NOMO-1 treated with dmso at 0.1 percent for 144 hours (cell line): ENCODE results near the gene SLIT1.
"Not testable (repeated sequence)": the region's sequence is repeated elsewhere in the genome, so short reads cannot be mapped to it uniquely, and the experiment has no call there.

Source experiments
- DNase-seq: peaks from one replicate; lab custom pipeline; 2025; ENCODE audit not compliant: unreplicated experiment; lab: John Stamatoyannopoulos, UW

The SLIT1 gene

DNA sequence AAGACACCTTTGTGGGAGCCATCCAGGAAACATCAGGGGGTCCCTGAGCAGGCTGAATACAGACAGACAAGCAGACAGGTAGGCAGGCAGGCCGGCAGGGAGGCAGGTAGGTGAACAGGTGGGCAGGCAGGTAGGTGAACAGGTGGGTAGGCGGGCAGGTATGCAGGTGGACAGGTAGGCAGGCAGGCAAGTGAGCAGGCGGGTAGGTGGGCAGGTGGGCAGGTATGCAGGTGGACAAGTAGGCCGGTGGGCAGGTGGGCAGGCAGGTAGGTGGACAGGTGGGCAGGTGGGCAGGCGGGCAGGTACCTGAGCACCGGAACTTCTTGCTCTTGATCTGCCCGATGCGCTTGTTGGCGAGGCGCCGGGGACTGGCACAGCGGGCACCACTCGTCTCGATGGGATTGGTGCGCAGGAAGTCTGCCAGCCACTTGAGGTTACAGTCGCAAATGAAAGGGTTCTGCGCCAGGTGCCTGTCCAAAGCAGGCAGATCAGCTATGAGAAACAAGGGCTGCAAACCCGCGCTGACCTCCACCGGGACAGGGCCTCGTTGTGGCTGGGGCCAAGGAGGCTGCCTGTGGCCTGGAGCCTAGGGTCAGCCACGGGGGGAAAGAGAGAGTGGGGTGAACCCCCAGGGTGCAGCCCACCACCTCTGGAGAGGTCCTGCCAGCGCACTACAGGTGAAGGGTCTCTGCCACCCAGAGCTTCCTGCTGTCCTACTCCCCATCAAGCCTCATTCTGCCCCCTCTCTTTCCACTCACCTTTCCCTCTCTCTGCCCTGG lies 136.9 kb downstream of the SLIT1 start:
- no peak for DNase-seq

DNA sequence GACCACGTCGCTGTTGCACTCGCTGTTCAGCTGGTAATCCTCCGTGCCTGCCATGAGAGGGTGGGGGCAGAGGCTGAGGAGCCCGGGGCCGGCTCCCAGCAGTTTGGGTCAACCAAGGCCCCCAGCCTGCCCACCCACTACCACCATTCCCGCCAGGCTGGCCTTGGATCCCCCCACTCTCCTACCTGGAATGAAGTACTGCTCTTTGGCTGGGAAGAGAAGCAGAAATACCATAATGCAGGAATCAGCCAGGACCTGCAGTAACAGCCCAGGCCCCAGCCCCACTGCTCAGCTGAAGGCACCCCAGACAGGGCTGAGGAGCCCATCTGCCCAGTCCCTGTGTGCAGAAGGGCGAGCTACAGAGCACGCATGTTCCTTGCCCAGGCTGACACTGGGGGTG lies 138.0 kb downstream of the SLIT1 start:
- DNase-seq, result no peak

DNA sequence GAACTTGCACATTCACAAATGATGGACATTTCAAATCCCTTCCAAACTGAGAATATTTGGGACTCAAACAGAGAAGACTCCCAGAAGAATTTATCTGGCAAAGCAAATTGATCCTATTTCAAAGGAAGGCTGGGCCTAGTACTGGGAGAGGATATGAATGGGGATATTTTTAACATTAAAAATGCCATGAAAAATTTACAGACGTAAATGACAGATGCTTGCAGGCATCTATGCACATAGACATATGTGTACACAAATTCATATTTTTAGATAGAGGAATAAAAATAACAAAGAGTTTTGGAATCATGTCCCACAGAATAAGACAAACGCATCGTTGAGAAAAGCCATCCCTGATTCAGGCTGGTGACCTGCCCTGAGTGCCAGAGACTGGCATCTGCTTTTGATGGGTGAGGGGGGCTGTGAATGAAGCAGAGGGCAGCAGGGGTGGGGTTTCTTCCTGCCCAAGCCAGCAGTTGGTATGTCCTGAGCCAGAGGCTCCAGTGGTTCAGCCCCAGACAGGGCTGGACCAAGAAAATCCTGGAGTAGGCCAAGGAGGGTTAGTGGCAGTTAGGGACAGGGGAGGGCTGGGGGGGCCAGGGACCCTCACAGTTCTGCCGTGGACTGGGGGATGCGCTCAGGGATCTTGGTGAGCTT lies 138.5 kb downstream of the SLIT1 start:
- DNase-seq, result no peak

DNA sequence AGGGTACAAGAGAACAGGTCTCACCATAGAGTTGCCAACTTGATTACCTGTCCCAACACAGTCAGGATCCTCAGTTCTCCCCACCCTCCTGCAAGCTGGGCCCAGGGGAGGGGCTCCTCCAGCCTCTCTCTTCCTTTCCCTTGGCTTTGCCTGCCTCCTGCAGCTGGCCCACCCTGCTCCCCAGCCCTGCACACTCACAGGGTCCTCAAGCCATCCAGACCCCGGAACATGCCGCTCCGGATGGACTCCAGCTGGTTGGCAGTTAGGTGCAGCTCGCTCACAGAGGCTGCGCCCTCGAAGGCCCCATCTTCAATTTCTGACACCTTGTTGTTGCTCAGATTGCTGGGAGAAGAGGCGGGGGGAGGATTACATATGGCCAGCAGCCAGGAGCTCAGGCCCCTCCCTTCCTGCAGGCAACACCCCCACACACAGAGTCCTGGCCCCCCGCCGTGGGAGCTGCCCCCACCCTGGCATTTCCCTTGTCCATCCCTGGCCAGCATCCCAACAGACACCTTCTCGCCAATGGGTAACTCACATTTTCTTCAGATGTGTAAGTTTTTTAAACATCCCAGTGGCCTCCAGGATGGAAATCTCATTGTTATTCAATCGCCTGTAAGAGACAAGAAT lies 139.2 kb downstream of the SLIT1 start:
- DNase-seq, result no peak

DNA sequence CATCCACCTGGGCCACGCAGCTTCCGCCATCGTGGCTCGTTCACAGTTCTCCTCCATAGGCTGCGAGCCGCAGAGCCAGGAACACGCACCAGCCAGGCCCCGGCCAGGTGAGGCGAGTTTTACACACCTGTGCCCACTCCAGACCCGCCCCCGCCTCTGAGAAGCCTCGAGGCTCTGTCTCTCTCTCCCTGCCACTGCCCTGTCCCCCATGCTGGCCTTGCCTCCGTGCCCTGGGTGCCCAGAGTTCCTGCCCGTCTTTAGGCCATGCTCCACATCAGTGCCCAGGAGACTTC lies 142.2 kb downstream of the SLIT1 start:
- DNase-seq, result no peak

DNA sequence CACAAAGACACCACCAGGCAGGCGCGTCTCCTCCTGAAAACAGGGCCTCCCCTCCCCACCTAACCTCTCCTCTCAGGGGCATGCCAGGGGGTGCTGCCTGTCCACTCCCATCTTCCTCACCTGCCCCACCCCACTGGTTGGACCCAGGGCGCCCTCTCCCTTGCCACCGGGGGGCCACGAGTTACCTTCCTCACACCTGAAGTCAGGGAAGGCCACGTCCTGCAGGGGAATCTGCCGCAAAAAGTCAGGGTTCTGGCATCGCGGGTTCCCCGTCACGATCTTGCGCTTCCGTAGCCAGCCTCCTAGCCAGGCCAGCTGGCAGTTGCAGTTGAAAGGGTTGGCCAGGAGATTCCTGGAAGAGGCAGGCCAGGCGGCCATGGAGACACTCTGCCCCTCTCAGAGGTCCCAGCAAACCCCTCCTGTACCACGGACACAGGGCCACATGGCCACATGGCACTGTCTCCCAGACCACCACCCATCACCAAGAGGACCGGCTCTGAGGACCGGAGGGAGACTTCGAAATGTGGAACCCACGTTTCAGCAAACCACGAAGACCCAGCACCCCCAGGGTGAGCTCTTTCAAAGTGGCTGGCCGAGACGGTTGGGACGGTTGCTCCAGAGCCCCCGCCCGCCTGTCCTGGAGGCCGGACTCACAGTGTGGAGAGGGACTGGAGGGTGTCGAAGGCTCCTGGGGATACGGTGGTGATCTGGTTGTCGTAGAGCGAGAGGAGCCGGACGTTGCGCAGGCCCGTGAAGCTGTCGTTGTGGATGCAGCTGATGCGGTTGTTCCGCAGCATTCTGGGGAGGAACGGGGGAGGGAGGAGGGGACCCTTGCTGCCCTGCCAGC lies 142.8 kb downstream of the SLIT1 start:
- no peak for DNase-seq

DNA sequence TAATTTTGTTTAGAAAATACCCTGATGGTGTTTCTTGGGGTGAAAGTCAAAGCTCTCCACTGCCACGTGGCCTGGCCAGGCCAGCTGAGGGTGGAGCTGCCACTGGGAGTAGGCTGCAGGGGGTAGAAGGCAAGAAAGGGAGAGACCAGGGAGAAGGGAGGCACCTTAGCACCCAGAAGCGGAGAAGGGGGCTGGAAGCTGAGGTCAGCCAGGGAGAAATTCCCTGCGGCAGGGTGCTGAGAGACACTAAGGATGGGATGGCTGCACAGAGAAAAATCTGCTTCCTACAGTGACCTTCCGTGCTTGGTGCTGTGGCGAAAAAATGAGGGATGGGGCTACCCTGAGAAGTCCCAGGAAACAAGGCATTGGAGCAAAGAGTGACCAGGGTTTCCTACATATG lies 143.7 kb downstream of the SLIT1 start:
- DNase-seq, result no peak

DNA sequence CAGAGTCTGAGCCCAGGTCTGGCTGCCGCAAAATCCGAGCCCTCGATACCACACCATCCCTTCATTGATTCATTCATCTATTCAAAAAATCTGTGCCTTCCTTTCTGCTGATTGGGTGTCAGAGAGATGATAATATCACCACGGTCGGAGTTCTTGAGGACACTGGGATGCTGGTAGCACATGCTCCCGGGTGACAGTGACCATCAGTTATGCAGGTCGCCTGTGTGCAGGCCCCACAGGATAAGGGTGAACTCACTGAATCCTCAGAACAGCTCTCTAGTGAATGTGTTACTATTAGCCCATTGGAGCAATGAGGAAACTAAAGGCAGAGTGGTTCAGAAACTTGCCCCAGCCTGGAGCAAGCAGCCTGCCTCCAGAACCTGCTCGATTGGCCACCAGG lies 145.1 kb downstream of the SLIT1 start:
- no peak for DNase-seq

DNA sequence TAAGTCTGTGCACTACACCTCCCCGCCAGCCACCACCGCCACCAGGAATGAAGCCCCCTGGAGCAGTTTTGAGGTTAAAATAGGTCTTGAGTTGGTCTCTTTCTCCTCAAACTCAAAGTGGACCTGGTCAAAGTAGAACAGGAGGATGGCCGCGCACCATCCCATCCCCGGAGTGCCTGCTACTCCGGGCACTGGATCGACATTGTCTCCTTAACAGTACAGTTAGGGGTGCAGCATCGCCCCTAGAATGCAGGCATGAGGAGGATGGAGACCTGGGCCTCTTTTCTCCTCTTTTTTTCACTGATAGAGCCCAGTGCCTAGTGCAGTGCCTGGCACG lies 145.5 kb downstream of the SLIT1 start:
- no peak for DNase-seq

DNA sequence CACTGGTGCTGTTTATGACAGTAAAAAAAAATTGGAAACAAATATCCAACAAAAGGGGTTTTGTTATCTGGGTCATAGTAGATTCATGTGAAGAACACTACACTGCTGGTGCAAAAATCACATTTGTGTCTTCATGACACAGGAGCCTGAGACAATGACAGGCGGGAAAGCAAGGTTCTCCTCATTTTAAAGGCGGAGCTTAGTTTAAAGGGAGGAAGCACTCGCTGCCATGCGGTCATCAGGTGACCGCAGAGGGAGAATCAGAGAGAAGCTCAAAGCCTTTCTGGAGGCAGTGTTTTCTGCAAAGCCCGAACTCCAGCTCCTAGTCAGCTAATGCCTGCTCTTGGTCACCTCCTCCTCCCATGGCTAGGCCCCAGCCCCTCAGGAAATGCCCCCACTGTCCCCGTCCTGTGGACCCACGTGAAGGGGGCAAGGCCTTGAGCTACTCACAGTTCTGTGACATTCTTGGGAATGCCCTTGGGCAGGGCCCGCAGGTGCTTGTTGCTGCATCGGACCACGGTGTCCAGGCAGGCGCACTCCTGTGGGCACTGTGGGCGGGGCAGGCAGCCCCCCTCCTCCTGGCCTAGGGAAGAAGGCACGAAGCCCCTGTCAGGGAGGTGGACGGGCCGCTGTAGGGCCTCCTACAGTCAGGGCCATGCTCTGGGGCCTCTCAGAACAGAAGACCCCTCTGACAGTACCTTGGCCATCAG lies 146.1 kb downstream of the SLIT1 start:
- DNase-seq, result no peak

DNA sequence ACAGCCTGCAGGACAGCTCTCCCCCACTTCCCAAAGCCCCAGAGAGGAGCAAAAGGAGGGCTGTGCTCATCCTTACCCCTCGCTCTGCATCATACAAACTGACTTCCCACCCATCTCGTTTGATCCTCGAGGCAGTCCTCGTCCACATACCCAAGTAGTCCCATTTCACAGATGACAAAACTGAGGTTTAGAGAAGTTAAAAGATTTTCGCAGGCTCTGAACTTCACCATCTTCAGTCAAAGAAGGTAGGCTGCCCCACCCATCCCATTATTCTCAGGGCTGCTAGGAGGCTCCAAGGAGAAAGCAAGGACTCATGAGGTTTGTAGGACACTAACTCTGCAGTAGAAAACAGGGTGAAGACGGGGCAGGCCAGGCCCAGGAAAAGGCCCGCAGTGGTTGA lies 147.1 kb downstream of the SLIT1 start:
- DNase-seq, result no peak

DNA sequence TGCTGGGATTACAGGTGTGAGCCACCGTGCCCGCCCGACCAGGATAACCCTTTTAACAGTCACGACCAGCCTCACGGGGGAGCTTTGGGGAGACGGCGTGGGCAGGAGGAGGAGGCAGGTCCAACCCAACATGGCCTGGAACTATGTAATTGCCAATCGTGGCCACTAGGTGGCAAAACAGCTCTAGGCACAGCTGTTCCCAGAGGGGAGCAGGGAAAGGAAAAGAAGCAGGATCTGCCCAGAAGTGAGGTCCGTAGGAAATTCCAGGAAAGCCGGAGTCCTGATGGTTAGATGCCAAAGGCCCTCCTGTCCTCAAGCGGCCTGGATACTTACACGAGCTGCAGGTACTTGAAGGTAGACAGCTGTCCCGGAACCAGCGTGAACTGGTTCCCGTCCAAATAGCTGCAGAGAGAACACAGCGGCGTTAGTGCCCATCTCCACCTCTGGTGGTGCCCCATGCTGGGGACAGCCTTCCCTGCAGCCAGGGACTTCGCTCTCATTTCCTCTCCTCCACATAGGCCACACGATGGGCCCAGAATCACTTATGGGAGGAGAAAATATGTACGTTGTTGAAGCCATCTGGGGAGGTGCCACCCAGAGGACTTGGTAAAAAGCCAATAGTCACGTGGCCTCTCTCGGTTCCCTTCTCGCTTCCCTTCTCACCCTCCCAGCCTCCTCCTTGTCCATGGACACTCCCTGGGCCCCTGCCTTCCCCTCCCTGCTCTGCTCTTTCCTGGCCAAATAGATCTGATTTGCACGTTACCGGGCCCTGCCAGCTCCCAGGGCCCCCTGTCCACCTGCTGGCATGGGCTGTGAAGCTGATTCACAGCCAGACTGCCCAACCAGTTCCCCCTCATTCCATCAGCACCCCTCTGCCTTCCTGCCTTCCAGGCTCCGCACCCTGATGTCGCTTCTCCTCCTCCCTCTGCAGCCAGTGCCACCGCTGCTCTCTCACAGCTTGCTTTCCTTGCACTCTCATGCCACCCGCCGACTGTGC lies 148.1 kb downstream of the SLIT1 start:
- DNase-seq, result peak; percentile 50

DNA sequence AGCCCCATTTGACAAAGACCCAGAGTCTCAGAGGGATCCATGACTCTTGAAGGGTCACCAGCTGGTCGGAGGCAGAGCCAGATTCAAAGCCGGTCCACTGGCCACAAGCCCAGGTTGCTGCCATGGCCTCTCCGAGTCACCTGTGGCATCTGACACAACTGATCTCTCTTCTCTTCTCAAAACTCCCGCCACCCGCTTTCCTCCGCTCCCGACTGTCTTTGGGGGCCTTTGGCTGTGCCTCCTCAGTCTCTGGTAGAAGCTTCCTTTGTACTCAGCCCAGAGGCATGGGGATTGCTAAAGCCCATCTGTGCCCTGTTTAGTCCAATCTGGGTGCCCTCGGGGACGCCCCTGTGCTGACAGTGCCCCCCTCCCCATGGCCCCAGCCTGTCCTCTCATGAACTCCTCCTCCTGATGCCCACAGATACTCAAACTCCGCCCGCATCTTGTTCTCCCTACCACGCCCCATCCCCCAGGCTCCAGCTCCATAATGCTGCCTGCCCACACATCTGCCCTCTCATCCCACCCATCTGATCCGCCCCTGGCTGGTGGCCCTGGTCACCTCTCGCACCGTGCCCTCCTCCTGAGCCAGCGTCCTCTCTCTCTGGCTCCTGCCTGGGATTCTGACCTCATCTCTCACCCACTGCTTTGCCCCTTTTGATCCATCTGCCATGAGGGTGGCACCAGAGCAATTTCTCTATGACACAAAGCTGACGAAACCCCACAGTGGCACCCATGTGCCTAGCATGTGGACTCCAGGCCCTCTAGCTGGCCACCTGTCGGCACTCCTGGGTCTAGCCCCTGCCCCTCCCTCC lies 150.6 kb downstream of the SLIT1 start:
- DNase-seq, result no peak

DNA sequence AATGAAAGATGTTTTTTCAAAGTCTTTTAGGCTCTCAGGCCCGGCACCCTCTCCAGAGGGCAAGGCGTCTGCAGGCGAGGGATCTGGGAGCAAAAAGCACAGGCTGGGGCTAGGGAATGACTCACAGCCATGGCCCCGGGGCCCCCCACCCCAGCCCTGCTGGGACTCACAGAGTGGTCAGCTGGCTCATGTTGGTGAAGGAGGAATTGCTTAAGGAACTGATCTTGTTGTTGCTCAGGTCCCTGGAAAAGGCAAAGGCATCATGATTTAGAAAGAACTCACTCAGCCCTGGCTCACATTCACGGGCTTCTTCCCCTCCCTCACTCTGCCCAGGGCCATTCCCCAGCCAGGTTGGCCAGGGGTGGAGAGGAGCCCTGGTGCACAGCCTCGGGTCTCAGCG lies 151.5 kb downstream of the SLIT1 start:
- no peak for DNase-seq

DNA sequence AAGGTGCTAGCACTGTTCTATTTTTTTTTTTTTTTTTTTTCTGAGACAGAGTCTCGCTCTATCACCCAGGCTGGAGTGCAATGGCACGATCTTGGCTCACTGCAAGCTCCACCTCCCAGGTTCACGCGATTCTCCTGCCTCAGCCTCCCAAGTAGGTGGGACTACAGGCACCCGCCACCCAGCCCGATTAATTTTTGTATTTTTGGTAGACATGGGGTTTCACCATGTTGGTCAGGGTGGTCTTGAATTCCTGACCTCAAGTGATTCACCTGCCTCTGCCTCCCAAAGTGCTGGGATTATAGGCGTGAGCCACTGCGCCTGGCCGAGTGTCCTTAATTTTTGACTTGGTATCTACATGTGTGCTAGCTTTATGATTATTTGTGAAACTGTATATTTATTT lies 151.9 kb downstream of the SLIT1 start:
- DNase-seq, result not testable (repeated sequence)

DNA sequence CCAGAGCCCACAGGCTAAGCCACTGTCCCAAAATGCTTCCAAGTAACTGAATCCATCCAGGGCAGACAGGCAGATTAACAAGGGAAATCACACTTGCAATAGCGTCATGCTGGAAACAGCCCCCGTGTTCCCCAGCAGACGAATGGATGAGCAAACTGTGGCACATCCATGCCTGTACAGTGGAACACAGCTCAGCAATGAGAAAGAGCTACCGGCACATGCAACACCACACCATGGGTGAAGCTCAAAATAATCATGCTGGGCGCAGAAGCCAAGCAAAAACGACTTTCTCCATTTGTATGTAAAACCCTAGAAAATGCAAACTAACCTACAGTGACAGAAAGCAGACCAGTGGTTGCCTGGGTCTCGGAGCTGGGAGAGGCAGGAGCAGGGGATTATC lies 153.1 kb downstream of the SLIT1 start:
- DNase-seq, result no peak

DNA sequence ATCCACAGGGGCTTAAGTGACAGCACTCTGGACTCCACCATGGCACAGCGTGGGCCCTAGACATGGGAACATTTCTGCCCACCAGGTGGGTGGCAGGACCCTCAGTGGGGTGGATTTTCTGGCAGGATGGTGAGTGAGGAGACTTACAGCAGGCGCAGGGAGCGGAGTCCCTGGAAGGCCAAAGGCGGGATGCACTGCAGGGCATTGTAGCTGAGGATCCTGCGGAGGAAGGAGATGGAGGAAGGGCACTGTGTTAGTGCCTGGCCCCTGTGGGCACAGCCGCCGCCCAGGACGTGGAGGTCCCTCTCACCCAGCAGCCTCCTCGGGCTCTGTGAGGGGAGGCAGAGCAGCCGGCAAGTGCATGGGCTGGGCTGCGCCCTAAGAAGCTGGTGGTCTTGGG lies 154.3 kb downstream of the SLIT1 start:
- DNase-seq, result no peak

DNA sequence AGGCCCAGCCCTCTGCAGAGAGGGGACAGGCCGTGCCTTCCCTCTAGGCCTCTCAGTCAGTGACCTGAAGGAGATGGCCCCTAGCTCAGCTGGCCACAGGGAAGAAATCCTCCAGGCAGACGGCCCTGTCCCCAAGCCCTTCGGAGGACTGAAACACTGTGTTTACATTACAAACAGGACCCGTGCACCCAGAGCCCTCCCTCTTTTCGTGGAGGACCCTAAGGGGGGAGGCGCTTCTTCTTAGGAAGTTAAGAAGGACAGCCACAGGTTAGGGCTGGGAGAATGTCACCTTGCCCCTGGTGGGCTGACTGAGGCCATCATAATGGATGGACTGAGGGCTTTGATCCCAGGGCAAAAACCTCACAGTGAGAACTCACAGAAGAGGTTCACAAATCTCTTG lies 154.9 kb downstream of the SLIT1 start:
- DNase-seq, result no peak

DNA sequence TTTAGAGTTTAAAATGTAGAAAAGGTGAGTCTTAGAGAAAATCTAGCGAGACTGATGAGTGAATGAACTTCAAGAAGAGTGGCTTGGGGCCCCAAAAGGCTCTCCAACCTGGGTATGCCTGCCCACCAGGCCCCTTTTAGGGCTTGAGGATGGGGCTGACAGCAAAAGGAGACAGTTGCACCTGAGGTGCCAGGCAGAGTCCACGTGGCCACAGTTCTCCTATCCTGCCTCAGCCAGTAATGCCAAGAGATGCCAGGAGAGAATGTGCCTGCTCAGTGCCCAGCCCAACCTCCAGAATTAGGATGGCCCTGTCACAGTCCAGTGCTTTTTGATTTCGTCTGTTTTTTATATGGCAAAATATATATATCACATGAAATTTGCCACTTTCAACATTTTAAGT lies 156.5 kb downstream of the SLIT1 start:
- DNase-seq, result no peak
